Mammary epithelial cell (primary cell): ENCODE data around the gene PTPDC1.

Source experiments
- CTCF ChIP-seq, 2 donors: IDR thresholded peaks in 1 of 2; conservative IDR thresholded peaks in 1 of 2; 2 replicates each; pipeline ENCODE4 v1.5.1; 2011 to 2012; ENCODE audit warnings: inconsistent platforms in 2 of 2, low read length in 2 of 2, mild to moderate bottlenecking in 2 of 2, control low read depth in 1 of 2, low read depth in 1 of 2; ENCODE audit not compliant: insufficient read depth in 1 of 2; ENCODE audit errors: extremely low read depth in 1 of 2
- EZH2 ChIP-seq: IDR thresholded peaks from 2 replicates; pipeline ENCODE4 v1.6.1; 2012; ENCODE audit warnings: low read length, inconsistent platforms, borderline replicate concordance

- no peak for TF ChIP-seq CTCF (conservative IDR thresholded peaks at IDR 0.05 in 1 of 2, IDR thresholded peaks at IDR 0.05 in 1 of 2; ENCODE audit: extremely low read depth in 1 of 2, insufficient read depth in 1 of 2, low read depth in 1 of 2, low read length in 2 of 2)
- no peak for TF ChIP-seq EZH2
Measured at GRCh38 chr9:94139672-94140417, 55.6 kb downstream of the PTPDC1 start.
